GM12873 (cell line): Measurements from ENCODE around the gene MICOS13.

Experiments used
- TF ChIP-seq, protein P1 (sequence below): IDR thresholded peaks from 2 replicates; pipeline ENCODE4 v1.5.1; 2012; ENCODE audit warnings: low read depth, mild to moderate bottlenecking, moderate library complexity, low read length, control low read depth; ENCODE audit not compliant: insufficient read depth; ENCODE audit errors: missing control alignments

The MICOS13 gene

GRCh38 chr19:5706876-5707573 is 26.7 kb upstream of the MICOS13 start:
- TF ChIP-seq, protein P1, sequence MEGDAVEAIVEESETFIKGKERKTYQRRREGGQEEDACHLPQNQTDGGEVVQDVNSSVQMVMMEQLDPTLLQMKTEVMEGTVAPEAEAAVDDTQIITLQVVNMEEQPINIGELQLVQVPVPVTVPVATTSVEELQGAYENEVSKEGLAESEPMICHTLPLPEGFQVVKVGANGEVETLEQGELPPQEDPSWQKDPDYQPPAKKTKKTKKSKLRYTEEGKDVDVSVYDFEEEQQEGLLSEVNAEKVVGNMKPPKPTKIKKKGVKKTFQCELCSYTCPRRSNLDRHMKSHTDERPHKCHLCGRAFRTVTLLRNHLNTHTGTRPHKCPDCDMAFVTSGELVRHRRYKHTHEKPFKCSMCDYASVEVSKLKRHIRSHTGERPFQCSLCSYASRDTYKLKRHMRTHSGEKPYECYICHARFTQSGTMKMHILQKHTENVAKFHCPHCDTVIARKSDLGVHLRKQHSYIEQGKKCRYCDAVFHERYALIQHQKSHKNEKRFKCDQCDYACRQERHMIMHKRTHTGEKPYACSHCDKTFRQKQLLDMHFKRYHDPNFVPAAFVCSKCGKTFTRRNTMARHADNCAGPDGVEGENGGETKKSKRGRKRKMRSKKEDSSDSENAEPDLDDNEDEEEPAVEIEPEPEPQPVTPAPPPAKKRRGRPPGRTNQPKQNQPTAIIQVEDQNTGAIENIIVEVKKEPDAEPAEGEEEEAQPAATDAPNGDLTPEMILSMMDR: no peak

DNA sequence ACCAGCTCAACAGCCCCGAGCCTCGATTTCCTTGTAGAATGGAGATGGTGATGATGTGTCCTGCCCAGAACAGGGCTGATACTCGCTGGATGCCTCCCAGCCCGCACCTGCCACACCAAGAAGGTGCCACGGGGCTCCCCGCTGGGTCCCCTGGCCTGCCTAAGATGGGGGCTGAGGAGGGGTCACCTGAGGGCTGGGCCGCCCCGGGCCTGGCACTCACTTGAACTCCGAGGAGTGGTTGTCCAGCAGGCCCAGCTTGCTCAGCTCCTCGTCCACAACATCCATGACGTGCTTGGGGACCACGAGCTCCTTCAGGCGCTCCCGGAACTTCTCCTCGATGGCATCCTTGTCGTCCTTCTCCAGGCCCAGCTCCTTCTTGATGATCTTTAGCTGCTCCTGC is 25.2 kb upstream of the MICOS13 start:
- TF ChIP-seq, protein P1: no peak

DNA sequence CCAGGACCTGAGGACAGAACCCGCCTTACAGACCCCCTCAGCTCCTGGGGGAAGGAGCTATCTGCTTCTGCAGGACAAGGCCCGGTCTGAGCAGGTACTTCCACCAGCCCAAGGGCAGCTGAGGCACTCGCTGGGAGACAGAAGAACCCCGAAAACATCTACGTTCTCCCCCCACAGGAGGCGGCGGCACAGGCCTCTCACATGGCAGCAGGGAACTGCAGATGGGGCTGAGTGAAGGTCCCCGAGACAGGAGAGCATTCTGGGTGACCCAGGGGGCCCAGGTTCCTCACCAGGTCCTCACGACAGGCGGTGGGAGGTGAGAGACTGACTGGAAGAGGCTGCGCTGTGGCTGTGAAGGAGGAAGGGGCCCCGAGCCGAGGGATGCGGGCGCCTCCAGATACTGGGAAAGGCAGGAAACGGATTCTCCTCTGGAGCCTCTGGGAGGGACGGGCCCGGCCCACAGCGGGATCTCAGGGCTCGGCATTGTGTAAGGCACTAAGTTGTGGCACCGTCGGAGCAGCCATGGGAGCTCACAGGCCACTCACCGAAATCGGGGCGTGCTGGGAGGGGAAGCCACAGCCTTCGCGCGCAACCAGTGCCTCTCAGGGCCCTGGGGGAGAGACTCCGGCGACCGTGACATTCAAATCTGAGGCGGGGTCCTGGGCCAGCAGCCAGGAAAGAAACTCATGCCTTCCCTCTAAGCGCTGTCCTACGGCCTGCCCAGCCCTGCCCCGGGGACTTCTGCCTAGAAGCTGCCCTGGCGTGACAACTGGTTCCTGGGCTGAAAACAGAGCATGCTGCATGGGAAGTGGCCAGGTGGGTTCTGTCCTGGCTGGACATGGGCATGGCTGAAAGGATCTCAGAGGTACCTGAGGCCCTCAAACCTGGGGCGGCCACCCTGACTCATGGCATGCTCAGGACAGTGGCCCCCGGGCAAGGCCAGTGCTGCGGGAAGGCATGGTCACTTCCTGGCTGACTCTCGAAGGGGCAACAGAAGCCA is 23.8 kb upstream of the MICOS13 start:
- TF ChIP-seq, protein P1: no peak

GRCh38 chr19:5700455-5701092 is 20.3 kb upstream of the MICOS13 start:
- TF ChIP-seq, protein P1: no peak

GRCh38 chr19:5698635-5699422 is 18.5 kb upstream of the MICOS13 start:
- TF ChIP-seq, protein P1: no peak

GRCh38 chr19:5697890-5698634 is 17.7 kb upstream of the MICOS13 start:
- TF ChIP-seq, protein P1: no peak
